Activated CD4-positive, alpha-beta T cell treated with anti-CD3 and anti-CD28 coated beads for 36 hours (primary cell): ENCODE results near the gene SLC6A12. TPM values are rescaled to one million over a fixed set of nuclear protein-coding genes. Genes with fewer than 3 reads are reported as not detected.

ENCODE experiments used
- ATAC-seq: fragments of 200-7000 bp; cut with Tn5 transposase; one replicate; pipeline ENCODE4 v1.10.0; 2021; ENCODE audit warnings: mild to moderate bottlenecking, moderate library complexity
- CTCF ChIA-PET: fragments of 350-600 bp; sonication (Branson Sonifier 250); formaldehyde crosslinking; loops from one replicate; lab custom pipeline; 2021; ENCODE audit warnings: antibody characterized with exemption; lab: Charles Lee
- POLR2A ChIA-PET: fragments of 350-600 bp; sonication (Branson Sonifier 250); formaldehyde crosslinking; loops from one replicate; lab custom pipeline; 2021; ENCODE audit warnings: antibody characterized with exemption, inconsistent platforms; lab: Charles Lee
- DNase-seq: peaks from one replicate; pipeline ENCODE4 v3.0.0-alpha.2; 2020
- H3K27ac Mint-ChIP-seq: one replicate; pipeline ENCODE4 v1.8.0; 2021; ENCODE audit warnings: mixed read lengths
- H3K27me3 Mint-ChIP-seq: one replicate; pipeline ENCODE4 v1.8.0; 2021; ENCODE audit warnings: mixed read lengths
- H3K36me3 Mint-ChIP-seq: one replicate; pipeline ENCODE4 v1.8.0; 2021; ENCODE audit warnings: low read depth, mixed read lengths
- H3K4me1 Mint-ChIP-seq: one replicate; pipeline ENCODE4 v1.8.0; 2021; ENCODE audit warnings: mixed read lengths
- H3K4me3 Mint-ChIP-seq: one replicate; pipeline ENCODE4 v1.8.0; 2021; ENCODE audit warnings: mild to moderate bottlenecking, moderate library complexity, mixed read lengths
- H3K9me3 Mint-ChIP-seq: one replicate; pipeline ENCODE4 v1.8.0; 2021; ENCODE audit warnings: low read depth, mixed read lengths
- intact Hi-C, 2 experiments: fragments of 100-400 bp; cut with DNase I in 1 of 2; cut with micrococcal nuclease in 1 of 2; formaldehyde crosslinking; loops; one replicate each; pipeline versions ENCODE4 v1.14.2 to v1.15.1; 2022 to 2024; cut with DNase I, micrococcal nuclease
- total RNA-seq, 2 experiments: library from RNA; stranded (reverse); gene quantifications; one replicate each; pipeline ENCODE4 v1.2.3, GENCODE V29; 2021

SLC6A12 gene
- total RNA-seq, 2 experiments from 2014 or later: 0.35 to 0.37 TPM

DNA sequence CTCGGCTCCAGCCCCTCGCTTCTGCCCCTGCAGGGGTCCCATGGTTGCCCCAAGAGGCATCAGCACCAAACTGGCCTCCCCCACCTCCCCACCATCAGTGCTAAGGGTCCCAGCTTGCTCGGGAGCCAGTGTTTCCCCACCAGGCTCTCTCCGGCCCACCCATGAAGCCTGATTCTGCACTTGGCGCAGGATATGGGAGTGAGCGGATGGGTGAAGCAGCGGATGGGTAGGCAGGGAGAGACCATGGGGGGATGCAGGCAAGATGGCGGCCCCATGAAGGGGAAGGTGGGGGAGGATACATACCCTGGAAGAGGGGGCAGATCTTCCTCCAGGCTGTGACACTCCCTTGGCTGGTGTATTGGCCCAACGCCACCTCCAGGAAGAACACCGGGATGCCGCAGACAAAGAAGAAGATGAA is 9.7 kb downstream of the SLC6A12 start:
- Mint-ChIP-seq H3K36me3 (no peaks in the 10 kb centered on the region), H3K27ac (no peak overlapping the region), H3K9me3 (no peaks in the 10 kb centered on the region), H3K27me3 (peaks cover 43% of the 10 kb centered on the region), H3K4me3 (no peak overlapping the region), H3K4me1 (no peaks in the 10 kb centered on the region)
- ChIA-PET POLR2A (no interaction called here), CTCF (no interaction called here)
- DNase-seq: no peak
- ATAC-seq: no peak
- intact Hi-C loops: no loop called here

DNA sequence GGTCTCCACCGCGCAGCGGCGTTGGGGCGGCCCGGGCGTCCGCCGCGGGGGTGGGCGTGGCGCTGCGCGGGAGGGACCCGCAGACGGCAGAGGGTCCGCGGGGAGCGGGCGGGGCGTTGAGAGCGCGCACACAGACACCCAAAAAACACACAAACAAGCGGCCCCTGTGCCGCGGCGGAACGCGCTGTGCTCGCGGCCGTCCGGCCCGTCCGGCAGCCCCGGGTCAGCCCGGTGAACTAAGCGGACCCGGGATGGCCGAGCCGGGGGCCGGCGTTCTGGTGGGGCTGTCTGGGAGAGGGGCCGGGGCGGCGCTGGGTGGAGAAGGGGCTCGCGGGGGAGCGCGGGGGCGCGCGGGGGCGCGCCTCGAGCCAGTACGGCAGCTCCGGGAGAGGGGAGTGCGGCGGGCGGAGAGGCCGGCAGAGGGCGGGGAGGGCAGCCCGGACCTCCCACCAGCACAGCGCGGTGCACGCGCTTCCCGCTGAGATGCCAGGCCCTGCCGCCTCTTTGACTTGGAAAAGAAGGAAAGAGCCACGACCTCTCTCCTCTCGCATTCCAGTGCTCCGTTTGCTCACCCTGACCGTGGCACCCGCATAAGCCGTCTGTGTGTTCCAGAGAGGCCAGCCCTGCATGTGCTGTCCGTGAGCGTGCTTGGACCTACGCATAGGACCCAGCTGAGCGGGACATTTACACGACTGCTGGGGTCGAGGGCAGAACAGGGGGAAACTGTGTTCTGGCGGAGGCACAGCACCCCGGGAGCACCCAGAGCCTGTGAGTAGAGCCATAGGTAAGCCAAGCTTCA is 10.3 kb downstream of the SLC6A12 start:
- Mint-ChIP-seq H3K36me3 (no peaks in the 10 kb centered on the region), H3K4me3 (no peak overlapping the region), H3K9me3 (no peaks in the 10 kb centered on the region), H3K27me3 (peaks cover 40% of the 10 kb centered on the region), H3K27ac (no peak overlapping the region), H3K4me1 (no peaks in the 10 kb centered on the region)
- intact Hi-C loops: no loop called here
- ChIA-PET POLR2A (no interaction called here), CTCF (no interaction called here)
- DNase-seq (no peak), ATAC-seq (no peak)

DNA sequence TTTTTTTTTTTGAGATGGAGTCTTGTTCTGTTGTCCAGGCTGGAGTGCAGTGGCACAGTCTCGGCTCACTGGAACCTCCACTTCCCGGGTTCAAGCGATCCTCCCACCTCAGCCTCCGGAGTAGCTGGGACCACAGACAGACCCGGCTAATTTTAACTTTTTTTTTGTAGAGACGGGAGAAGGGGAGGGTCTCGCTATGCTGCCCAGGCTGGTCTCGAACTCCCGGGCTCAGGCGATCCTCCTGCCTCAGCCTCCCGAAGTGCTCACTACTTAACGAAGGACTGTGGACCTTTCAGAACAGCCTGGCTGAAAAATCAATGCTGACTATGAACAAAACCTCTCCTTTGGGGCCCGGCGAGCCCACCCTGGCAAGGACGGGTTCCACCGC is 10.9 kb downstream of the SLC6A12 start:
- H3K27me3 Mint-ChIP-seq: peaks cover 42% of the 10 kb centered on the region
- ChIA-PET CTCF (no interaction called here), POLR2A (no interaction called here)
- H3K4me1 Mint-ChIP-seq: no peaks in the 10 kb centered on the region
- no peaks in the 10 kb centered on the region for H3K9me3 Mint-ChIP-seq
- DNase-seq (no peak), ATAC-seq (no peak)
- no peak overlapping the region for H3K4me3 Mint-ChIP-seq
- intact Hi-C loops: no loop called here
- H3K36me3 Mint-ChIP-seq: no peaks in the 10 kb centered on the region
- no peak overlapping the region for H3K27ac Mint-ChIP-seq

DNA sequence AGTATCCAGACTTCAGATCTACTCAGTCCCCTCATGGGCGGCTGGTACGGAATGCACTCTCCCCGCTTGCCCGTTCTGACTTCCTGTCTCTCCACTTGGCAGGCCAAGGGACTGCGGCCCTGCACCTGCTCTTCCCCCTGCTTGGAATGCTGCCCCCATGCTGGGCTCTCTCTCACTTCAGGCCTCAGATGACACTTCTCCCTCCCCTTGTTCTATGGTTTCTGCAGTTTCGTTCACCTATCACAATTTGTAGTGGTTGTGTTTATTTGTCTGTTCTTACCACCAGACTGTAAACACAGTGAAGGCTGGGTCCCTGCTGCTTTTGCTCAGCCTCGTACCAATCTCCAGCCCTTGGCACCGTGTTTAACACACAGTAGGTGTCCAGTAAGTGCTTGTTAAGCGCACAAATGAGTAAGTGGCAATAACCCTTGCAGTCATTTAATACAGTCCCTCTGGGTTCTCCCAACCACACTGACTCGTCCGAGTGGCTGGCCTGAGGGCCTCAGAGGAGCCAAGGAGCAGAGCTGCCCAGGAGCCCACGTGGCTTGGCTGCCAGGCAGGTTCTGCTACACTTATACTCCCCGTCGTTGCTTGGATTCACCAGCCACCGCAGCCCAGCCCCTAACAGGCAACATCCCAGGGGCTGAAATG is 11.8 kb downstream of the SLC6A12 start:
- Mint-ChIP-seq H3K27ac (no peak overlapping the region), H3K4me1 (no peaks in the 10 kb centered on the region), H3K27me3 (peaks cover 41% of the 10 kb centered on the region), H3K9me3 (no peaks in the 10 kb centered on the region), H3K36me3 (no peaks in the 10 kb centered on the region), H3K4me3 (no peak overlapping the region)
- CTCF ChIA-PET: no interaction called here
- DNase-seq (no peak), ATAC-seq (no peak)
- intact Hi-C loops: no loop called here
- POLR2A ChIA-PET: no interaction called here

DNA sequence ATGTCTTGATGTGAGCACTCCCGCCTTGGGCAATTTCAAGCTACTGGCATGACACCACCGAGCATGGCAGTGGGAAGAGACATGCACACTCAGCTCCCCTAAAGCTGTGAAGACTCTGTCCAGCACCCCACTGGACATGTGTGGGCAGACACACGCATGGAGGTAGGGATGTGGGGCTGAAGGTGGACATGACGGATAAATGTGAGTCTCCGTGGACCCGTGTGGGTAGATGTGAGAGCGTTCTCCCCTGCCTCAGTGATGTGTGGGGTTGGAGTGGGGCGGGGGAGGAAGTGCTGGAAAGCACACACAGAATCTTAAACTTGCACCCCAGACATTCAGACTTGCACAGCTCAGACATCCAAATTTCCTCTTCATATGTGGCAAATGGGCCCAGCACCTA is 12.6 kb downstream of the SLC6A12 start:
- CTCF ChIA-PET: no interaction called here
- Mint-ChIP-seq H3K27me3 (peaks cover 40% of the 10 kb centered on the region), H3K27ac (no peak overlapping the region)

DNA sequence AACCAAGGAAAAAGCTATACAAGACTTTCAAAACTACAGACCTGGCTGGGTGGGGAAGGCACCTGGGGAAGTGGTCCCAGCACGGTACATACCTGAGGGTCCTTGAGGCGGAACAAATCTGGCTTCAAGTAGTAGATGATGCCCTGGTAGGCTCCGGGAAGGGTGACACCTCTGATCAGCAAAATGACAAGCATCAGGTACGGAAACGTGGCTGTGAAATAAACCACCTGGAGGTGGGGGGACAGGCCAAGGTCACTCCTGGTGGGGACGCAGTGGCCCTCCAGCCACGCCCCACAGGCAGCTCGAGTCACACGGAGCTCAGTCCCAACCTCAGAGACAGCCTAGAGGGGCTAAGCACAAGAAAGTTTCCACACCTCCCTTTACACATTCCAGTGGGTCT is 15.3 kb downstream of the SLC6A12 start:
- no peaks in the 10 kb centered on the region for H3K4me1 Mint-ChIP-seq
- no peaks in the 10 kb centered on the region for H3K36me3 Mint-ChIP-seq
- intact Hi-C loops: no loop called here
- peaks cover 25% of the 10 kb centered on the region for H3K27me3 Mint-ChIP-seq
- no peak overlapping the region for H3K27ac Mint-ChIP-seq
- H3K4me3 Mint-ChIP-seq: no peak overlapping the region
- H3K9me3 Mint-ChIP-seq: no peaks in the 10 kb centered on the region
- POLR2A ChIA-PET: no interaction called here
- CTCF ChIA-PET: no interaction called here
- no peak for DNase-seq
- no peak for ATAC-seq

More for the DNA sequence above, 12.6 kb downstream of the SLC6A12 start:
- POLR2A ChIA-PET: no interaction called here
- ATAC-seq (no peak), DNase-seq (no peak)
- no peaks in the 10 kb centered on the region for H3K9me3 Mint-ChIP-seq
- H3K4me3 Mint-ChIP-seq: no peak overlapping the region
- intact Hi-C loops: no loop called here
- H3K36me3 Mint-ChIP-seq: no peaks in the 10 kb centered on the region
- H3K4me1 Mint-ChIP-seq: no peaks in the 10 kb centered on the region

DNA sequence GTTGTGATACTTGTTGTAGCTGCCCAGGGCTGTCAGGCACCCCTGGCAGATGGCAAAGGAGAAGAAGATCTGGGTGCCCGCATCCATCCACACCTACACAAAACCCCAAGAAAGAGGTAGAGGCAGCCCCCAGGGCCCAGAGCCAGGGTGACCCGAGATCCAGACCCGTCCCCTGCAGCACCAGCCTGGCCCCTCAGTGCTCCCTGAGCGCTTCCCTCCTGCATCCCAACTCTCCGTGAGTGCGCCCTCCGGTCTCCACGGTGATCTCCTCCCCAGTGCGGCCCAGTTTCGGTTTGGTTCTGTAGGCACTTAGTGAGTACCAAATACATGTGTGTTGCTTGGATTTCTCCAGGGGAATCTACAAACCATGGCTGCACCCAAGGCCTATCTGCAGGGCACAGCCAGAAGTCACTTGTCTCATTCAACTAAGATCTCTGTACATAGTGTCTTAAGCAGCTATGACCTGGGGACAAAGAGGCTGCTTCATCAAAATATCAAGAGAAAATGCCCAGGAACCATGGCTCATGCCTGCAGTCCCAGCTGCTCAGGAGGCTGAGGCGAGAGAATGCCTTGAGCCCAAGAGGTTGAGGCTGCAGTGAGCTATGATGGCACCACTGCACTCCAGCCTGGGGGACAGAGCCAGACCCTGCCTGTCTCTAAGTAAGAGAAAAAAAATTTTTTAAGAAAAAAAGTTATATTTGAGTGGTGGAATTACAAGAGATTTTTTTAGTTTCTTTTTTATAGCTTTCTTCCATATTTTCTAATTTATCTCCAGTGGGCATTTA is 15.9 kb downstream of the SLC6A12 start:
- Mint-ChIP-seq H3K27me3 (peaks cover 25% of the 10 kb centered on the region), H3K27ac (no peak overlapping the region), H3K36me3 (no peaks in the 10 kb centered on the region), H3K9me3 (no peaks in the 10 kb centered on the region), H3K4me3 (no peak overlapping the region), H3K4me1 (no peaks in the 10 kb centered on the region)
- ATAC-seq: no peak
- CTCF ChIA-PET: interaction anchor here (0.6 kb wide), 1 partner anchor 1894 kb away, joined by 3 read pairs; no protein-coding TSS in a partner anchor
- intact Hi-C loops: no loop called here
- no peak for DNase-seq
- POLR2A ChIA-PET: no interaction called here

DNA sequence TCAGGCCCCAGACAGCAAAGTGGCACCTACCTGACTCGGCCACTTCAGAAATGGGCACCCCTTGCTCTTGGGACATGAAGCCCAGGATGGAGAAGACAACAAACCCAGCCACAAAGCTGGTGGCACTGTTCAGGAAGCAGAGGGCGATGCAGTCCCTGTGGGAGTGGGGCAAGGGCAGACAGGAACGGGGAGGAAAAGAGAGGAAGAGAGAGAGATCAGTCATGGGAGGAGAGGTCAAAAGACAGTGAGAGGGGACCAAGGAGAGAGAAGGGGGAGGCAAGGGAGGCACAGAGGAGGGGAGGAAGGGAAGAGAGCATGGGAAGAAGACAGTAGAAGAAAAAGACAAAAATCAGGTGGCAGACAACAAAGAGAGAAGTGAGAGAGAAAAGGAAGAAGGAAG is 16.6 kb downstream of the SLC6A12 start:
- intact Hi-C loops: no loop called here
- Mint-ChIP-seq H3K4me1 (no peaks in the 10 kb centered on the region), H3K4me3 (no peak overlapping the region), H3K9me3 (no peaks in the 10 kb centered on the region), H3K27me3 (peaks cover 28% of the 10 kb centered on the region), H3K36me3 (no peaks in the 10 kb centered on the region), H3K27ac (no peak overlapping the region)
- CTCF ChIA-PET: no interaction called here
- no peak for ATAC-seq
- POLR2A ChIA-PET: no interaction called here
- no peak for DNase-seq

DNA sequence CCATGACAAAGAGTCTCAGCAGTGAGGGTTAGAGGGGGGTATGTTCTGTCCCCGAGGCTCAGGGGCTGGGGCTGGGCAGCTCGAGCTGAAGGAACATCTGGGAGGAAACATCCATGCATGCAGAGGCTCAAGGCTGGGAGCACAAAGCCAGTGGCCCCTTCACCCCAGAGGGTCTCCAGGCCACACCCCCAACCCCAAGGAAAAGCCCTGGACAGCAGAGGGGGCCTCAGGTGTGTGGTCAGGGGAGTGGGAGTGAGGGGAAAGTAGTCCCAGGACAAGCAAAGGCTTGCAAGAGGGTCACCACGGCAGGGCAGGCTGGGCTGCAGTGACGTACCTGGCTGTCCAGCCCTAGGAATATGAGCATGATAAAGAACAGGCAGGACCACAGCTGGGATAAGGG is 17.5 kb downstream of the SLC6A12 start:
- Mint-ChIP-seq H3K4me3 (no peak overlapping the region), H3K36me3 (no peaks in the 10 kb centered on the region), H3K27ac (no peak overlapping the region), H3K9me3 (no peaks in the 10 kb centered on the region), H3K27me3 (peaks cover 25% of the 10 kb centered on the region), H3K4me1 (no peaks in the 10 kb centered on the region)
- POLR2A ChIA-PET: no interaction called here
- no peak for DNase-seq
- no peak for ATAC-seq
- CTCF ChIA-PET: no interaction called here
- intact Hi-C loops: no loop called here

DNA sequence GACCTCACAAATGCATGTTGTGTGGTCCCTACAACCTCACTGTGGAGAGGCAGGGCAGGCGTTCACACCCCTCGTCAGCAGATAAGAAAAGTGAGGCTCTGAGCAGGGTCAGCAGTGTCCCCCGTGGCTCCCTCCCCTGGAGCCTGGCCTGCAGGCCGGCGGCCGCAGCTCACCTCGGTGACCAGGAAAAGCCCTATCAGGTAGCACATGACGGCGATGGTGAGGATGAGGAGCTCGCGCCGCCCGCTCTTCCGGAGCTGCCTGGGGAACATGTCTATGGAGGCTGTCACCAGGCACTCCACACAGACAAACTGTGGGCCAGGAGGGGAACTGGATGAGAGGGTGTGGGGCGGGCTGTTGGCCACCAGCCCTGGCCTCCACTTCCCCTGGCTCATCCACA is 18.0 kb downstream of the SLC6A12 start:
- intact Hi-C loops: no loop called here
- Mint-ChIP-seq H3K27me3 (peaks cover 21% of the 10 kb centered on the region), H3K4me1 (no peaks in the 10 kb centered on the region), H3K27ac (no peak overlapping the region), H3K9me3 (no peaks in the 10 kb centered on the region), H3K4me3 (no peak overlapping the region), H3K36me3 (no peaks in the 10 kb centered on the region)
- ChIA-PET CTCF (no interaction called here), POLR2A (no interaction called here)
- ATAC-seq (no peak), DNase-seq (no peak)

DNA sequence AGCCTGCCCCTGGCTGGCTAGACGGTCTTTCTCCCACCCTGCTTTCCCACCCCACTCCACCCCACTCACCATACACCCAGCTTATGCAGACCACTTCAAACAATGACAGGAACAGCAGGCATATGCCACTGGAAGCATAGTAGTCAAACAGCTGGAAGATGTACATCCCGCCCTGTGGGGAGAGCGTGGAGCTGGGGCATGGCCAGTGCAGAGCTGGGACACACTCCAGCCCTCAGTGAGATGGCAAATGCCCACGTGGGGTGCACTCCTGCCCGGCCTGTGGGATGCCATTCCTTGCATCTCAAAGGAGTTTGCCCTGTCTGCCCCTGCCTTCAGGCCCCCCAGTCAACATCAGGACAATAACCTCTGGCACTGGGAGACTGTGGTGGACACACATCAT is 18.8 kb downstream of the SLC6A12 start:
- no peak overlapping the region for H3K27ac Mint-ChIP-seq
- no peaks in the 10 kb centered on the region for H3K9me3 Mint-ChIP-seq
- ChIA-PET CTCF (no interaction called here), POLR2A (no interaction called here)
- no peaks in the 10 kb centered on the region for H3K36me3 Mint-ChIP-seq
- no peak for DNase-seq
- H3K27me3 Mint-ChIP-seq: peaks cover 22% of the 10 kb centered on the region
- no peak for ATAC-seq
- intact Hi-C loops: no loop called here
- H3K4me1 Mint-ChIP-seq: no peaks in the 10 kb centered on the region
- H3K4me3 Mint-ChIP-seq: no peak overlapping the region

DNA sequence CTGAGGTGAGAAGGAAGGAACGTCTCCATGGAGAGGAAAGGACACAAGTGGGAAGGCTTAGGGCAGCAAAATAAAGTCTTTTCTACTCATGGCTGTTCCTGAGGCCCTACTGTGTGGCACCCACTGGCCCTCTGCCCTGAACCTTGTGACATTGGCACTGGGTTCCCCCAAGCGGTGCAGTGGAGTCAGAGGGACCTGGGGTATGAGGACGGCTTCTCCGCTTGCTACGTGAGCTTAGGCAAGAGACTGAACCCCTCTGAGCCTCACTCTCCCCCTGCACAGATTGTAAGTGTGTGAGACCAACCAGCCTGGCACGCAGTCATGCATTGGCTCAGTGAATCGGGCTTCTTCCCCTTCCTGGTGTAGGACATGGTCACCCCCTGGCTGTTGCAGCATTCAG is 19.7 kb downstream of the SLC6A12 start:
- intact Hi-C loops: no loop called here
- Mint-ChIP-seq H3K4me3 (no peak overlapping the region), H3K4me1 (peaks cover 2% of the 10 kb centered on the region), H3K27me3 (peaks cover 24% of the 10 kb centered on the region), H3K27ac (no peak overlapping the region), H3K9me3 (no peaks in the 10 kb centered on the region), H3K36me3 (no peaks in the 10 kb centered on the region)
- ChIA-PET CTCF (no interaction called here), POLR2A (no interaction called here)
- ATAC-seq (no peak), DNase-seq (no peak)
